HG03342 (cell line): ENCODE data around the gene NFYC.
"Not testable (repeated sequence)": the region's sequence is repeated elsewhere in the genome, so short reads cannot be mapped to it uniquely, and the experiment has no call there.

ENCODE experiments used
- ATAC-seq: cut with Tn5 transposase; IDR thresholded peaks from one replicate; pipeline ENCODE4 v1.9.1; 2021; ENCODE audit warnings: mild to moderate bottlenecking, moderate library complexity; ENCODE audit not compliant: unreplicated experiment

Gene NFYC

GRCh38 chr1:40664791-40665190, 26.7 kb upstream of the NFYC start:
- ATAC-seq = no peak

- ATAC-seq = peak; percentile 73
These were observed 26.0 kb upstream of the NFYC start, which contains the start of gene RIMS3 for GRCh38 chr1:40665335-40666171. Gene RIMS3, minus strand, starts transcription at chr1:40665682. Its CDS starts 23,757 bp downstream, at chr1:40641925.

- peak; percentile 58 for ATAC-seq
These were observed 22.6 kb upstream of the NFYC start for GRCh38 chr1:40668769-40669525.

GRCh38 chr1:40673452-40673851, 18.1 kb upstream of the NFYC start:
- no peak for ATAC-seq

GRCh38 chr1:40676501-40676900, 15.0 kb upstream of the NFYC start:
- no peak for ATAC-seq

GRCh38 chr1:40679165-40679953, 12.1 kb upstream of the NFYC start:
- no peak for ATAC-seq

- ATAC-seq = no peak
These were observed 6.8 kb upstream of the NFYC start for GRCh38 chr1:40684669-40685068.

- ATAC-seq = no peak
These were observed 4.4 kb upstream of the NFYC start for GRCh38 chr1:40687059-40687458.

- ATAC-seq = no peak
These were observed 3.8 kb upstream of the NFYC start for GRCh38 chr1:40687661-40688060.

GRCh38 chr1:40689737-40690136, 1.8 kb upstream of the NFYC start:
- ATAC-seq = no peak

GRCh38 chr1:40690771-40691537, 550 bp upstream of the NFYC start:
- ATAC-seq = no peak

GRCh38 chr1:40692429-40692895, 958 bp downstream of the NFYC start:
- ATAC-seq = no peak

- ATAC-seq = no peak
These were observed 1.9 kb downstream of the NFYC start for GRCh38 chr1:40693425-40693824.

- no peak for ATAC-seq
These were observed 2.9 kb downstream of the NFYC start for GRCh38 chr1:40694353-40694874.

- no peak for ATAC-seq
These were observed 4.8 kb downstream of the NFYC start for GRCh38 chr1:40696294-40696693.

GRCh38 chr1:40697436-40697835, 5.9 kb downstream of the NFYC start:
- ATAC-seq = no peak

GRCh38 chr1:40699787-40700186, 8.3 kb downstream of the NFYC start:
- peak; percentile 95 for ATAC-seq

- no peak for ATAC-seq
These were observed 10.2 kb downstream of the NFYC start for GRCh38 chr1:40701684-40702083.

- ATAC-seq = not testable (repeated sequence)
These were observed 11.3 kb downstream of the NFYC start for GRCh38 chr1:40702810-40703209.

- ATAC-seq = no peak
These were observed 11.8 kb downstream of the NFYC start for GRCh38 chr1:40703316-40703715.
